ENCODE data around the gene RBBP8. TPM values are rescaled to one million over a fixed set of nuclear protein-coding genes. Genes with fewer than 3 reads are reported as not detected.

Gene RBBP8
- total RNA-seq, 5 donors from 2014 or later (not counting 1 experiment from before 2014, with no cell fraction given) = 2.9 to 5.8 (median 4.1) TPM

DNA sequence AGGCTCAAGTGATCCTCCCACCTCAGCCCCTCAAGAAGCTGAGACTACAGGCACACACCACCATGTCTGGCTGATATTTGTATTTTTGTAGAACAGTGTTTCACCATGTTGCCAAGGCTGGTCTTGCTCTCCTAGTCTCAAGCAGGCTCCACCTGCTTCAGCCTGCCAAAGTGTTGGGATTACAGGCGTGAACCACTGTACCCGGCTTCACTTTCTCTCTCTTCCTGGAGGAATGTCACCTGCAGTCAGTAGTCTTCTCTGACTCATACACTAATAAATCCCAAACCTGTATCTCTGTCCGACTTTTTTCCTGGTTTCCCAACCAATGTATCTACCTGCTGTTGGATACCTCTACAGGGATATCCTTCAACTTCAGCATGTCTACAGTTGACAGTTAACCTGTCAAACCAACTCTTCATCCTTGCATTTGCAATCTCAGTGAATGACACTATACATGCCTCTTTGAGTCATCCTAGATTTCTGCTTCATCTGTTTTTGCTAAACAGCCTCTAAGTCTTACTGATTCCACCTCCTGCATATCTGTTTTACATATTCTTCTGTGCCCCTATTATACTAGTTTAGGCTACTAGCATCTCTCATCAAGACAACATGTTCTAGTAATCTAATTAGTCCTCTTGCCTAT, 54.5 kb downstream of the RBBP8 start:
- peaks cover 4% of the 10 kb centered on the region for H3K36me3 Mint-ChIP-seq
- H3K27me3 Mint-ChIP-seq = no peaks in the 10 kb centered on the region
- DNase-seq = no peak
- no peaks in the 10 kb centered on the region for H3K9me3 Mint-ChIP-seq
- no peak for ATAC-seq (replicated peaks in 1 of 4)
- Histone ChIP-seq H3K27ac (ENCODE audit: low read length) (no peak overlapping the region), H3K4me3 (ENCODE audit: control insufficient read depth in 1 of 2, extremely low read depth in 1 of 2, low read length in 1 of 2) (no peak overlapping the region), H3K4me1 (ENCODE audit: control insufficient read depth in 1 of 2, extremely low read depth in 1 of 2, insufficient read depth in 2 of 2, low read length in 2 of 2) (no peaks in the 10 kb centered on the region), H3K27me3 (replicated peaks in 1 of 2; ENCODE audit: control insufficient read depth in 2 of 2, extremely low read depth in 1 of 2, insufficient read depth in 2 of 2, low read length in 1 of 2) (no peaks in the 10 kb centered on the region), H3K36me3 (ENCODE audit: control insufficient read depth in 2 of 2, extremely low read depth in 1 of 2, insufficient read depth in 1 of 2, low read length in 1 of 2) (no peaks in the 10 kb centered on the region), H3K9me3 (no peaks in the 10 kb centered on the region)
- H3K4me1 Mint-ChIP-seq = no peaks in the 10 kb centered on the region
- 100% methylated on average over 3 of the region's 3 CpGs for WGBS (ENCODE audit: insufficient coverage)
- H3K27ac Mint-ChIP-seq = no peak overlapping the region
- CTCF ChIA-PET = interaction anchor here in 1 of 2 donors (1.0 kb wide), 1 partner anchor 9 kb away, joined by 3 read pairs; no protein-coding TSS in a partner anchor
- no peak overlapping the region for H3K4me3 Mint-ChIP-seq
- POLR2A ChIA-PET = no interaction called here

DNA sequence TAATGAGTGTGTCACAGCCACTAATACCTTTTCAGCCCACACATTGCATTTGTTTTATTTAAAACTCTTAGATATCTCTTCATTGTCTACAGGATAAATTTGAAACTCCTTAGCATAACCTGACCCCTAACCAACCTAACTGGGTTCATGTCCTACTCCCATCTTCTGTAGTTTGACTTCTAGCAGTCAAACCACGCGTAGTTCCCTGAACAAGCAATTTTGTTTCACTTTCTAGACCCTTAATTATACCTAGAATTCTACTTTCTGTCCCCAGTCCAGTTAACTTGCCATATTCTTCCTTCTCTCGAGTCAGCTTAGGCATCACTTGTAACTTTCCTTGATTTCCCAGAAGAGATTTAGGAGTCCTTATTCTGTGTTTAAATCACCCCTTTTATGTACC, 55.1 kb downstream of the RBBP8 start:
- ATAC-seq (replicated peaks in 1 of 4) = no peak
- no peak for DNase-seq
- peaks cover 4% of the 10 kb centered on the region for H3K36me3 Mint-ChIP-seq
- no peaks in the 10 kb centered on the region for H3K9me3 ChIP-seq
- no peaks in the 10 kb centered on the region for H3K9me3 Mint-ChIP-seq
- H3K27me3 Mint-ChIP-seq = no peaks in the 10 kb centered on the region
- H3K4me3 Mint-ChIP-seq = no peak overlapping the region
- H3K27ac Mint-ChIP-seq = no peak overlapping the region
- POLR2A ChIA-PET = no interaction called here
- CTCF ChIA-PET = interaction anchor here in 1 of 2 donors (0.7 to 1.0 kb wide), 3 partner anchors 9 to 238 kb away, joined by 3 read pairs; no protein-coding TSS in a partner anchor
- 94% methylated on average over 2 of the region's 3 CpGs for WGBS (ENCODE audit: insufficient coverage)
- H3K27ac ChIP-seq (ENCODE audit: low read length) = no peak overlapping the region
- no peaks in the 10 kb centered on the region for H3K27me3 ChIP-seq (replicated peaks in 1 of 2; ENCODE audit: control insufficient read depth in 2 of 2, extremely low read depth in 1 of 2, insufficient read depth in 2 of 2, low read length in 1 of 2)
- H3K36me3 ChIP-seq (ENCODE audit: control insufficient read depth in 2 of 2, extremely low read depth in 1 of 2, insufficient read depth in 1 of 2, low read length in 1 of 2) = no peaks in the 10 kb centered on the region
- H3K4me3 ChIP-seq (ENCODE audit: control insufficient read depth in 1 of 2, extremely low read depth in 1 of 2, low read length in 1 of 2) = no peak overlapping the region
- H3K4me1 Mint-ChIP-seq = no peaks in the 10 kb centered on the region
- no peaks in the 10 kb centered on the region for H3K4me1 ChIP-seq (ENCODE audit: control insufficient read depth in 1 of 2, extremely low read depth in 1 of 2, insufficient read depth in 2 of 2, low read length in 2 of 2)

DNA sequence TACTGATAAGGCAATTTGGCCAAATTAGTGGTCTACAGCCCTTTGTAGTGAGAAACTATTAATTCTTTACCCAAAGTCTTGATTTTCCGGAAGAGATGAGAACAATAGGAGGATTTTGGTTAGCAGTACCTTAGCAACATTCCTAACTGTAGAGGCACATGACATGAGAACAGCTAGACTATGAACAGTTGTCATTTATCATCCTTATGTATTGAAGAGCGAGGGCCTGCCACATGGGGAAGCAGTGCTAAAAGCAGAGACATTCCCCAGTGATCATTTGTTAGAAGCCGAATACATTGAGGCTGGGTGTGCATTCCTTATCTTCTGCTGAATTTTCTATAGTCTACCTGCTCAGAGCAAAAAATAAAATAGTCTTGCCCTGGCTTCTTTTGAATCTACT, 65.2 kb downstream of the RBBP8 start:
- WGBS (ENCODE audit: insufficient coverage) = 100% methylated on average over 2 of the region's 3 CpGs
- H3K4me1 Mint-ChIP-seq = peaks cover 0 to 2% (median 0%) of the 10 kb centered on the region in 3 donors

DNA sequence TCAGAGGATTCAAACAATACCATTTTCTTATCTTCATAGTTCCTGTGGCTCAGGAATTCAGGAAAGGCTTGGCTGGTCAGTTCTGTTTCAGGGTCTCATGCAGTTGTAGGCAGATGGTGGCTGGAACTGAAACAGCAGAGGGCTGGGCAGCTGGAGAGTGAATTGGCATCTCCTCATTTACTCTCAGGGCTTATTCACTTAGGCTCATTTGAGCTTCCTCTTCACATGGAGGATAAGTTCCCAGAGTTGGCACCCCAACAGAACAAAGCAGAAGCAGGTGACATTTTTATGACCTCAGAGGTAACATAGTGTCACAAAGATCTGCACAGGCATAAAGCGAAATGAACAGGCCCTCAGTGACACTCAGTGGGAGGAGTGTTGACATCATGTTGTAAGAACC, 66.1 kb downstream of the RBBP8 start:
- Mint-ChIP-seq H3K27ac (no peak overlapping the region), H3K36me3 (no peaks in the 10 kb centered on the region), H3K9me3 (no peaks in the 10 kb centered on the region), H3K4me3 (no peak overlapping the region), H3K27me3 (no peaks in the 10 kb centered on the region), H3K4me1 (peaks cover 0 to 2% (median 0%) of the 10 kb centered on the region in 3 donors)
- Histone ChIP-seq H3K9me3 (no peaks in the 10 kb centered on the region), H3K27me3 (replicated peaks in 1 of 2; ENCODE audit: control insufficient read depth in 2 of 2, extremely low read depth in 1 of 2, insufficient read depth in 2 of 2, low read length in 1 of 2) (no peaks in the 10 kb centered on the region), H3K4me3 (ENCODE audit: control insufficient read depth in 1 of 2, extremely low read depth in 1 of 2, low read length in 1 of 2) (no peak overlapping the region), H3K4me1 (ENCODE audit: control insufficient read depth in 1 of 2, extremely low read depth in 1 of 2, insufficient read depth in 2 of 2, low read length in 2 of 2) (no peaks in the 10 kb centered on the region), H3K36me3 (ENCODE audit: control insufficient read depth in 2 of 2, extremely low read depth in 1 of 2, insufficient read depth in 1 of 2, low read length in 1 of 2) (no peaks in the 10 kb centered on the region), H3K27ac (ENCODE audit: low read length) (no peak overlapping the region)
- WGBS (ENCODE audit: insufficient coverage) = no CpG with 5 or more reads among the region's 1 CpG
- DNase-seq (no peak), ATAC-seq (replicated peaks in 1 of 4) (no peak)
- POLR2A ChIA-PET = no interaction called here
- CTCF ChIA-PET = no interaction called here

More for the DNA sequence above, 65.2 kb downstream of the RBBP8 start:
- Histone ChIP-seq H3K9me3 (no peaks in the 10 kb centered on the region), H3K27me3 (replicated peaks in 1 of 2; ENCODE audit: control insufficient read depth in 2 of 2, extremely low read depth in 1 of 2, insufficient read depth in 2 of 2, low read length in 1 of 2) (no peaks in the 10 kb centered on the region), H3K4me3 (ENCODE audit: control insufficient read depth in 1 of 2, extremely low read depth in 1 of 2, low read length in 1 of 2) (no peak overlapping the region), H3K36me3 (ENCODE audit: control insufficient read depth in 2 of 2, extremely low read depth in 1 of 2, insufficient read depth in 1 of 2, low read length in 1 of 2) (no peaks in the 10 kb centered on the region), H3K27ac (ENCODE audit: low read length) (no peak overlapping the region), H3K4me1 (ENCODE audit: control insufficient read depth in 1 of 2, extremely low read depth in 1 of 2, insufficient read depth in 2 of 2, low read length in 2 of 2) (no peaks in the 10 kb centered on the region)
- CTCF ChIA-PET = no interaction called here
- no peaks in the 10 kb centered on the region for H3K36me3 Mint-ChIP-seq
- H3K27me3 Mint-ChIP-seq = no peaks in the 10 kb centered on the region
- no peak overlapping the region for H3K27ac Mint-ChIP-seq
- H3K4me3 Mint-ChIP-seq = no peak overlapping the region
- ATAC-seq (replicated peaks in 1 of 4) (no peak), DNase-seq (no peak)
- no peaks in the 10 kb centered on the region for H3K9me3 Mint-ChIP-seq
- POLR2A ChIA-PET = no interaction called here

DNA sequence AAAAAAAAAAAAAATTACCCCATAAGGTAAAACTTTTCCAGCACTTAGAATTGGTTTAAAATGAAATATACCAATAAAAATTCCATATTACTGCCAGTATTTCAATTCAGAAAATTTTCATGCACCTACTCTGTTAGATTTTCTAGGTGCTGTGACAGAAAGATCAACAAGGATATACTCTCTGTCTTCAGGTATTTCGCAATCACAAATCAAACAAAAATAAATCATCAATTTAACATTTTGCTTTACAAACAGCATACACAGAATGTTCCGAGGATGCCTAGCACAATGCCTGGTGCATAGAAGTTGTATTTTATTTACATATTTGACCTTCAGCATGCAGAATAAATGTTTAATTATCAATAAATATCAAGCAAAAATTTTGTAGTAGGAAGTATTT, 66.5 kb downstream of the RBBP8 start:
- no peak overlapping the region for H3K4me3 Mint-ChIP-seq
- H3K27me3 Mint-ChIP-seq = no peaks in the 10 kb centered on the region
- peaks cover 0 to 2% (median 0%) of the 10 kb centered on the region in 3 donors for H3K4me1 Mint-ChIP-seq
- no peaks in the 10 kb centered on the region for H3K36me3 Mint-ChIP-seq
- CTCF ChIA-PET = no interaction called here
- H3K27ac Mint-ChIP-seq = no peak overlapping the region
- H3K9me3 ChIP-seq = no peaks in the 10 kb centered on the region
- ATAC-seq (replicated peaks in 1 of 4) (no peak), DNase-seq (no peak)
- H3K27me3 ChIP-seq (replicated peaks in 1 of 2; ENCODE audit: control insufficient read depth in 2 of 2, extremely low read depth in 1 of 2, insufficient read depth in 2 of 2, low read length in 1 of 2) = no peaks in the 10 kb centered on the region
- no peaks in the 10 kb centered on the region for H3K36me3 ChIP-seq (ENCODE audit: control insufficient read depth in 2 of 2, extremely low read depth in 1 of 2, insufficient read depth in 1 of 2, low read length in 1 of 2)
- no peak overlapping the region for H3K4me3 ChIP-seq (ENCODE audit: control insufficient read depth in 1 of 2, extremely low read depth in 1 of 2, low read length in 1 of 2)
- no peaks in the 10 kb centered on the region for H3K9me3 Mint-ChIP-seq
- H3K4me1 ChIP-seq (ENCODE audit: control insufficient read depth in 1 of 2, extremely low read depth in 1 of 2, insufficient read depth in 2 of 2, low read length in 2 of 2) = no peaks in the 10 kb centered on the region
- POLR2A ChIA-PET = no interaction called here
- WGBS (ENCODE audit: insufficient coverage) = no CpG with 5 or more reads among the region's 2 CpGs
- H3K27ac ChIP-seq (ENCODE audit: low read length) = no peak overlapping the region

DNA sequence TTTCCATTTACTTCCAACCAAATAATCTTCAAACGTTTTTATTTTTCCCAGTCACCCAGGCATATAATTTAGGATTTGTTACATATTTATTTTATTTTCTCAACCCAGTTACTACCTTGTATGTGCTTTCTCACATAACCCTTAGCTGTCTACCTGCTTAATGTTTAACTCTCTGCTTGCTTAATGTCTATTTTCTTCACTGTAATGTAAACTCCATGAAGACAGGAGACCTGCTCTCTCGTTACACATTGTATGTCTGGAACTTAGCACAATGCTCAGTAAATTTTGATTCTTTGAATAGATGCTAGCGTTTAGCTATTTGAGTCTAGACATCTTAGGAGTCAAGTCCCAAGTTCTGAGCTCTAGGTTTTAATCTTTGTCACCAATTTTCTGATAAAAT, 70.2 kb downstream of the RBBP8 start:
- H3K27ac ChIP-seq (ENCODE audit: low read length) = no peak overlapping the region
- DNase-seq (no peak), ATAC-seq (replicated peaks in 1 of 4) (no peak)
- no CpG with 5 or more reads among the region's 3 CpGs for WGBS (ENCODE audit: insufficient coverage)
- Mint-ChIP-seq H3K4me3 (no peak overlapping the region), H3K9me3 (no peaks in the 10 kb centered on the region), H3K27me3 (no peaks in the 10 kb centered on the region), H3K4me1 (no peaks in the 10 kb centered on the region), H3K36me3 (peaks cover 5% of the 10 kb centered on the region), H3K27ac (no peak overlapping the region)
- H3K9me3 ChIP-seq = no peaks in the 10 kb centered on the region
- ChIA-PET POLR2A (interaction anchor here in 1 of 2 donors (0.7 kb wide), 1 partner anchor 80 kb away, joined by 3 read pairs; no protein-coding TSS in a partner anchor), CTCF (interaction anchor here (0.6 to 1.2 kb wide), 2 partner anchors 12 to 681 kb away, joined by 3 read pairs; no protein-coding TSS in a partner anchor)
- no peaks in the 10 kb centered on the region for H3K4me1 ChIP-seq (ENCODE audit: control insufficient read depth in 1 of 2, extremely low read depth in 1 of 2, insufficient read depth in 2 of 2, low read length in 2 of 2)
- no peaks in the 10 kb centered on the region for H3K36me3 ChIP-seq (ENCODE audit: control insufficient read depth in 2 of 2, extremely low read depth in 1 of 2, insufficient read depth in 1 of 2, low read length in 1 of 2)
- H3K4me3 ChIP-seq (ENCODE audit: control insufficient read depth in 1 of 2, extremely low read depth in 1 of 2, low read length in 1 of 2) = no peak overlapping the region
- H3K27me3 ChIP-seq (replicated peaks in 1 of 2; ENCODE audit: control insufficient read depth in 2 of 2, extremely low read depth in 1 of 2, insufficient read depth in 2 of 2, low read length in 1 of 2) = no peaks in the 10 kb centered on the region
